GM19239 (cell line): ENCODE data around the gene NPLOC4.

Experiments used
- DNase-seq: peaks from one replicate; pipeline ENCODE4 v3.0.0; 2011; ENCODE audit warnings: low spot score; ENCODE audit not compliant: insufficient read length
- FAIRE-seq: peaks from 2 replicates; lab custom pipeline; 2011; peaks lifted over from hg19 to GRCh38; lab: Jason Lieb, UNC

NPLOC4 gene

GRCh38 chr17:81526662-81527571 lies 110.0 kb downstream of the NPLOC4 start:
- DNase-seq (no peak), FAIRE-seq (no peak)

GRCh38 chr17:81524865-81525159 lies 112.1 kb downstream of the NPLOC4 start:
- no peak for FAIRE-seq

GRCh38 chr17:81524039-81524864 lies 112.7 kb downstream of the NPLOC4 start:
- FAIRE-seq = no peak
- no peak for DNase-seq

More at GRCh38 chr17:81524865-81525159, 112.1 kb downstream of the NPLOC4 start:
- no peak for DNase-seq

- FAIRE-seq (no peak), DNase-seq (no peak)
Observed at GRCh38 chr17:81523402-81524038, 113.4 kb downstream of the NPLOC4 start.

GRCh38 chr17:81522491-81523401 lies 114.2 kb downstream of the NPLOC4 start:
- FAIRE-seq (no peak), DNase-seq (no peak)

GRCh38 chr17:81520021-81520901 lies 116.7 kb downstream of the NPLOC4 start:
- no peak for FAIRE-seq
- no peak for DNase-seq

- FAIRE-seq (peak; percentile 11), DNase-seq (peak; percentile 61)
Observed at GRCh38 chr17:81519284-81520020, 117.5 kb downstream of the NPLOC4 start.

GRCh38 chr17:81518785-81519283 lies 118.1 kb downstream of the NPLOC4 start:
- no peak for FAIRE-seq

GRCh38 chr17:81518113-81518784 lies 118.7 kb downstream of the NPLOC4 start:
- FAIRE-seq (peak; percentile 49), DNase-seq (no peak)

More at GRCh38 chr17:81518785-81519283, 118.1 kb downstream of the NPLOC4 start:
- no peak for DNase-seq

GRCh38 chr17:81517339-81518112 lies 119.4 kb downstream of the NPLOC4 start:
- peak; percentile 96 for FAIRE-seq
- peak; percentile 90 for DNase-seq

GRCh38 chr17:81517009-81517338 lies 119.9 kb downstream of the NPLOC4 start:
- no peak for FAIRE-seq

GRCh38 chr17:81516439-81516838 lies 120.5 kb downstream of the NPLOC4 start:
- FAIRE-seq (peak; percentile 18), DNase-seq (no peak)

More at GRCh38 chr17:81517009-81517338, 119.9 kb downstream of the NPLOC4 start:
- DNase-seq = no peak

- DNase-seq (no peak), FAIRE-seq (no peak)
Observed at GRCh38 chr17:81515530-81516041, 121.3 kb downstream of the NPLOC4 start.

GRCh38 chr17:81514739-81515529 lies 122.0 kb downstream of the NPLOC4 start:
- DNase-seq (no peak), FAIRE-seq (peak; percentile 89)

- DNase-seq (no peak), FAIRE-seq (no peak)
Observed at GRCh38 chr17:81514489-81514738, 122.5 kb downstream of the NPLOC4 start.
